ENCODE measurements around the gene RRP9.

DNA sequence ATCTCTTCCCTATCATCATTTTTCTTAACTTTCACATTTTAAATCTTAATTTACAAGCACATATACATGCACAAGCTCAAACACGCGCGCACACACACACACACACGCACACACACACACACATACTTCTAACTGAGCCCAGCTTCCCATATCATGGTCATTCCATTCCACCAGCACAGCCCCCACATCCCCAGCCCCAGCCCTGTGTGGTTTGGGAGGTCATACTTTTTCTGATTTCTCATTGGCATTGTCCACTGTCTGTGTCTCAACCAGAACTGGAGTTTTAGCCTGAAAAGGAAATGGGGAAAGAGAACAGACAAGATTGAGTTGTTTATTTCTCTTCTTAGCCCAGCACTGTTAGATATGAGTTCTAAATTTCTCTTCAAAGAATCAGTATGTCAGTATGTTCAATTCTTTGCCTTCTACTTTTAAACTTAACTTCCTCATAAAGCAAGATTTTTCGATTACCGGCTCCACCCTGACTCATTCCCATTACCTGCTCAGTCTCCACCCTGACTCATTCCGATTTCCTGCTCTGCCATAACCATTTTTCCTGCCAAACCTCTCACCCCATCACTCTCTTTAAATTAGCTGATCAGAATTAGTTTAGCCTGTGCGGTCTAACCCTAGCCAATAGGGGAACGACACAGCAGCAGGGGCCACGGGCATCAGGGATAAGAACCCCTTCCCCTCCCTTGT, 44.9 kb downstream of the RRP9 start:
- TF ChIP-seq POLR2A (IDR thresholded peaks at IDR 0.05) (no peak), CTCF (IDR thresholded peaks at IDR 0.05) (no peak), EP300 (IDR thresholded peaks at IDR 0.05) (no peak)
